Chondrocyte (in vitro differentiated cells): ENCODE data around the gene SIL1. TPM values are rescaled to one million over a fixed set of nuclear protein-coding genes. Genes with fewer than 3 reads are reported as not detected.

Source experiments
- DNase-seq: peaks from one replicate; pipeline ENCODE4 v3.0.0; 2021; ENCODE audit warnings: mixed read lengths, low spot score
- H3K27ac Mint-ChIP-seq: one replicate; pipeline ENCODE4 v1.8.0; 2021; ENCODE audit warnings: mild to moderate bottlenecking, moderate library complexity, mixed read lengths; ENCODE audit not compliant: unreplicated experiment
- H3K27me3 Mint-ChIP-seq: 2 replicates; pipeline ENCODE4 v1.8.0; 2021; ENCODE audit warnings: low read depth, mixed read lengths
- H3K36me3 Mint-ChIP-seq: 2 replicates; pipeline ENCODE4 v1.8.0; 2021; ENCODE audit warnings: low read depth, mixed read lengths
- H3K4me1 Mint-ChIP-seq: 2 replicates; pipeline ENCODE4 v1.8.0; 2021; ENCODE audit warnings: low read depth, mild to moderate bottlenecking, mixed read lengths
- H3K4me3 Mint-ChIP-seq: one replicate; pipeline ENCODE4 v1.8.0; 2021; ENCODE audit warnings: mild to moderate bottlenecking, moderate library complexity, mixed read lengths; ENCODE audit not compliant: unreplicated experiment
- H3K9me3 Mint-ChIP-seq: 2 replicates; pipeline ENCODE4 v1.8.0; 2021; ENCODE audit warnings: low read depth, mixed read lengths
- CTCF ChIP-seq: fragments of 200-600 bp; sonication (generic); IDR thresholded peaks from 2 replicates; pipeline ENCODE4 v1.5.0; 2021; ENCODE audit warnings: antibody characterized with exemption, mild to moderate bottlenecking, moderate library complexity
- total RNA-seq: library from RNA; stranded (reverse); gene quantifications from 3 replicates; pipeline ENCODE4 v1.2.1, GENCODE V29; 2021

The SIL1 gene
- total RNA-seq, 1 donor from 2014 or later: 71.1 TPM

- Mint-ChIP-seq H3K27me3 (no peaks in the 10 kb centered on the region), H3K4me1 (peaks cover 25% of the 10 kb centered on the region), H3K36me3 (peaks cover 1% of the 10 kb centered on the region), H3K27ac (no peak overlapping the region), H3K4me3 (no peak overlapping the region), H3K9me3 (no peaks in the 10 kb centered on the region)
- no peak for TF ChIP-seq CTCF
- no peak for DNase-seq
These were observed 249.5 kb downstream of the SIL1 start for GRCh38 chr5:138948471-138949222.

- H3K27ac Mint-ChIP-seq: no peak overlapping the region
- TF ChIP-seq CTCF: no peak
These were observed 250.4 kb downstream of the SIL1 start for GRCh38 chr5:138947780-138948179.

GRCh38 chr5:138946831-138947560, 251.2 kb downstream of the SIL1 start:
- Mint-ChIP-seq H3K27me3 (no peaks in the 10 kb centered on the region), H3K27ac (no peak overlapping the region), H3K4me1 (peaks cover 11% of the 10 kb centered on the region), H3K36me3 (peaks cover 1% of the 10 kb centered on the region), H3K9me3 (no peaks in the 10 kb centered on the region), H3K4me3 (no peak overlapping the region)
- DNase-seq: peak; percentile 81
- no peak for TF ChIP-seq CTCF

More at GRCh38 chr5:138947780-138948179, 250.4 kb downstream of the SIL1 start:
- Mint-ChIP-seq H3K27me3 (no peaks in the 10 kb centered on the region), H3K36me3 (peaks cover 1% of the 10 kb centered on the region), H3K9me3 (no peaks in the 10 kb centered on the region), H3K4me1 (peaks cover 16% of the 10 kb centered on the region), H3K4me3 (no peak overlapping the region)
- no peak for DNase-seq

- Mint-ChIP-seq H3K36me3 (peaks cover 3% of the 10 kb centered on the region), H3K9me3 (no peaks in the 10 kb centered on the region), H3K27ac (no peak overlapping the region), H3K4me1 (peaks cover 15% of the 10 kb centered on the region), H3K4me3 (no peak overlapping the region), H3K27me3 (no peaks in the 10 kb centered on the region)
- no peak for TF ChIP-seq CTCF
- peak; percentile 82 for DNase-seq
These were observed 251.9 kb downstream of the SIL1 start for GRCh38 chr5:138946241-138946623.

GRCh38 chr5:138945421-138946240, 252.5 kb downstream of the SIL1 start:
- Mint-ChIP-seq H3K27me3 (no peaks in the 10 kb centered on the region), H3K4me1 (peaks cover 15% of the 10 kb centered on the region), H3K36me3 (peaks cover 7% of the 10 kb centered on the region), H3K9me3 (peaks cover 4% of the 10 kb centered on the region), H3K27ac (peak overlapping the region; percentile 34), H3K4me3 (no peak overlapping the region)
- peak; percentile 27 for TF ChIP-seq CTCF
- DNase-seq: no peak
